ENCODE results near the gene CACFD1. TPM values are rescaled to one million over a fixed set of nuclear protein-coding genes. Genes with fewer than 3 reads are reported as not detected.
A peak's percentile ranks its signal among the peaks of the same experiment; 100 is the strongest.

Gene CACFD1
- total and polyA plus RNA-seq, 2 of the 13 experiments (the other 11 are each of a cell fraction or from before 2014, with no cell fraction given) = 13.8 to 14.6 TPM

DNA sequence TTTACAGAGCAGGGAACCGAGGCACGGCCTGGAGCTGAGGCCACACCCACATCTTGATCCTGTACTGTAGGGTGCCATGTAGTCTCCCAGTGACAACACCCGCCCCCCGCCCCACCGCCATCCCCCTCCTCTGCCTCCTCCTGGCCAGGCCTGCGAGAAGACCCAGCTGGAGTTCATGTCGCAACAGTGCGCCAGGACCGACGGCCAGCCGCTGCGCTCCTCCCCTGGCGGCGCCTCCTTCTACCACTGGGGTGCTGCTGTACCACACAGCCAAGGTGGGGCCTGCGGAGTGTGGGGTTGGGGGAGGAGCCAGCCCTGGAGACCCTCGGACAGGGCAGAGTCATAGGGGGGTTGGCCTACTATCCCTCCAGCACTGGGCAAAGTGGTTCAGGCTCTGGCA, 23.1 kb upstream of the CACFD1 start:
- H2AFZ ChIP-seq (ENCODE audit: low read length) = no peak overlapping the region
- H3K27ac ChIP-seq (ENCODE audit: extremely low read length, insufficient read depth, low read length) = no peak overlapping the region
- H3K4me1 ChIP-seq (ENCODE audit: insufficient read depth, low read length) = peaks cover 8% of the 10 kb centered on the region
- H4K20me1 ChIP-seq (ENCODE audit: insufficient read depth, low read length) = no peaks in the 10 kb centered on the region
- ChIA-PET CTCF (ENCODE audit: low intra/inter-chr PET ratio, low total read pairs) (interaction anchor here (1.6 kb wide), 1 partner anchor 30 kb away, joined by 6 read pairs; no protein-coding TSS in a partner anchor), POLR2A (interaction anchor here (1.8 kb wide), 1 partner anchor 15 kb away, joined by 4 read pairs; the partner anchor contains the start of gene ADAMTS13)
- no peaks in the 10 kb centered on the region for H3K9me3 ChIP-seq (ENCODE audit: low read length)
- H3K36me3 ChIP-seq (replicated peaks in 1 of 2; ENCODE audit: control insufficient read depth in 1 of 2, insufficient read depth in 2 of 2, low read length in 2 of 2) = no peaks in the 10 kb centered on the region
- no peak overlapping the region for H3K9ac ChIP-seq (ENCODE audit: insufficient read depth, low read depth, low read length)
- H3K4me2 ChIP-seq (ENCODE audit: low read depth, low read length) = no peak overlapping the region
- H3K4me3 ChIP-seq (replicated peaks in 1 of 3; ENCODE audit: insufficient read depth in 1 of 3, low read depth in 2 of 3, low read length in 3 of 3) = no peak overlapping the region
- no peak for DNase-seq (ENCODE audit: low spot score)
- no peaks in the 10 kb centered on the region for H3K79me2 ChIP-seq (ENCODE audit: insufficient read depth, low read length)
- no peak for FAIRE-seq
- TF ChIP-seq ZBTB33 (CRISPR knock-in tag; IDR thresholded peaks at IDR 0.05) (peak; percentile 41; the same call in 1 of the 2 replicates), ZSCAN9 (CRISPR knock-in tag; IDR thresholded peaks at IDR 0.05; ENCODE audit: borderline replicate concordance) (no peak), EP300 (IDR thresholded peaks at IDR 0.05; ENCODE audit: low read depth in 2 of 2, low read length in 2 of 2) (no peak), EP300 (CRISPR knock-in tag; IDR thresholded peaks at IDR 0.05; ENCODE audit: borderline replicate concordance) (no peak), CEBPB (IDR thresholded peaks at IDR 0.05; ENCODE audit: borderline replicate concordance, low read depth, low read length) (peak; percentile 37; the same call in 1 of the 2 replicates)
- intact Hi-C loops (cut with micrococcal nuclease; ENCODE audit: unreplicated experiment) (no loop called here), in situ Hi-C loops (cut with HindIII; ENCODE audit: extremely low pct_ligation_motif_present, low pct_unique_long_range_greater_than_20kb) (no loop called here)
- BruUV-seq (replicated peaks) = no TSS peak
- 27% methylated on average over 15 of the region's 16 CpGs for WGBS (ENCODE audit: low lambda C conversion rate)
- H3K27me3 ChIP-seq (ENCODE audit: control insufficient read depth in 1 of 2, insufficient read depth in 2 of 2, low read length in 2 of 2) = peaks cover 2 to 50% of the 10 kb centered on the region in 2 experiments; a peak in 3 of 5 replicates
- peak; percentile 19; the same call in 2 of the 3 replicates for ATAC-seq

Measured in HepG2 (cell line).